ENCODE data around the gene SPAG6.

- no peak for TF ChIP-seq ZNF274 (IDR thresholded peaks at IDR 0.05; ENCODE audit: low read depth, low read length)
- no peak for TF ChIP-seq YY1 (IDR thresholded peaks at IDR 0.05; ENCODE audit: insufficient read depth, insufficient read length)
- TF ChIP-seq SUZ12 (IDR thresholded peaks at IDR 0.05; ENCODE audit: extremely low read depth, insufficient read depth, insufficient read length), result no peak
These were observed 3.4 kb upstream of the SPAG6 start for GRCh38 chr10:22341926-22342196.
